MG63 (cell line): Measurements from ENCODE around the gene TKTL1. TPM values are rescaled to one million over a fixed set of nuclear protein-coding genes. Genes with fewer than 3 reads are reported as not detected.
"Not testable (repeated sequence)": the region's sequence is repeated elsewhere in the genome, so short reads cannot be mapped to it uniquely, and the experiment has no call there.

Source experiments
- DNase-seq: peaks from one replicate; pipeline ENCODE4 v3.0.0-alpha.2; 2020
- H3K27me3 ChIP-seq: fragments of 250-450 bp; sonication (Bioruptor Pico); 2 replicates; pipeline ENCODE4 v1.5.1; 2020; ENCODE audit warnings: mild to moderate bottlenecking, moderate library complexity
- H3K36me3 ChIP-seq: fragments of 250-450 bp; sonication (Bioruptor Pico); 2 replicates; pipeline ENCODE4 v1.5.1; 2020; ENCODE audit warnings: mild to moderate bottlenecking, moderate library complexity
- H3K4me3 ChIP-seq: fragments of 250-450 bp; sonication (Bioruptor Pico); 2 replicates; pipeline ENCODE4 v1.5.1; 2020; ENCODE audit warnings: mild to moderate bottlenecking, moderate library complexity
- H3K9me3 ChIP-seq: fragments of 250-450 bp; sonication (Bioruptor Pico); 2 replicates; pipeline ENCODE4 v1.5.1; 2020; ENCODE audit warnings: mild to moderate bottlenecking, moderate library complexity
- total RNA-seq: library from RNA; depleted of rRNA; stranded (reverse); fragments of >200 nt; shearing (Covaris generic); gene quantifications from 2 replicates; pipeline ENCODE4 v1.2.3, GENCODE V29; 2014; ENCODE audit warnings: low replicate concordance; rRNA removed

The TKTL1 gene, protein sequence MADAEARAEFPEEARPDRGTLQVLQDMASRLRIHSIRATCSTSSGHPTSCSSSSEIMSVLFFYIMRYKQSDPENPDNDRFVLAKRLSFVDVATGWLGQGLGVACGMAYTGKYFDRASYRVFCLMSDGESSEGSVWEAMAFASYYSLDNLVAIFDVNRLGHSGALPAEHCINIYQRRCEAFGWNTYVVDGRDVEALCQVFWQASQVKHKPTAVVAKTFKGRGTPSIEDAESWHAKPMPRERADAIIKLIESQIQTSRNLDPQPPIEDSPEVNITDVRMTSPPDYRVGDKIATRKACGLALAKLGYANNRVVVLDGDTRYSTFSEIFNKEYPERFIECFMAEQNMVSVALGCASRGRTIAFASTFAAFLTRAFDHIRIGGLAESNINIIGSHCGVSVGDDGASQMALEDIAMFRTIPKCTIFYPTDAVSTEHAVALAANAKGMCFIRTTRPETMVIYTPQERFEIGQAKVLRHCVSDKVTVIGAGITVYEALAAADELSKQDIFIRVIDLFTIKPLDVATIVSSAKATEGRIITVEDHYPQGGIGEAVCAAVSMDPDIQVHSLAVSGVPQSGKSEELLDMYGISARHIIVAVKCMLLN
- total RNA-seq, result not detected in 2 replicates

DNA sequence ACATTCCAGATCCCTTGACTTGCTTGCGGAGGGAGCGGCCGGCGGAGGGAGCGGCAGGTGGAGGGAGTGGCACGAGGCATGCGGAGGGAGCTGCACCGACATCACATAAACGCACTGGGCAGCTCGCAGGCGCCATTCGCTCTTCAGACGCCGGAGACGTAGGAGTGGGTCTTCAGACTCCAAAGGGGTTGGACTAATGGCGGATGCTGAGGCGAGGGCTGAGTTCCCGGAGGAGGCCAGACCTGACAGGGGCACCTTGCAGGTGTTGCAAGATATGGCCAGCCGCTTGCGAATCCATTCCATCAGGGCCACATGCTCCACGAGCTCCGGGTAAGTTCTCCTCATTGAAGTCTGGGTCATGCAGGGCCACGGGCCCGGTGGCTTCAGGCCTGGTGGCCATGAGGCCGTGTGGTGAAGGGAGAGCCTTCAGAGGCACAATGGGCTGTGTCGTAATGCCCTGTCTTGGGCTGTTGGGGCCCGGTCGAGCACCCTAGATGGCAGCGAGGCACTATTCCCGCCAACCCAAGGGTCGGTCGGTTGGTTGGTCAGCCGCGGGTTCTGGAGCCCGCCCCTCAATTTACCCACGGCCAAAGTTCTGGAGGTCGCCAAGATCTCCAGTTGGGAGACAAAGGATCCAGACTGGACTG lies at the start of gene TKTL1:
Gene TKTL1 (plus strand): TSS at position 132 of the 647 bp plus-strand sequence. CDS start 65 bp downstream, at position 197.
- Histone ChIP-seq H3K4me3 (no peak within 1 kb of the TSS), H3K27me3 (no peaks in the 10 kb centered on the region), H3K36me3 (no peaks in the 10 kb centered on the region), H3K9me3 (no peaks in the 10 kb centered on the region)
- DNase-seq, result no peak

GRCh38 chrX:154247377-154248045 lies 48.1 kb upstream of the TKTL1 start:
- H3K36me3 ChIP-seq, DNase-seq, H3K4me3 ChIP-seq, H3K9me3 ChIP-seq, H3K27me3 ChIP-seq: not testable (repeated sequence)

- not testable (repeated sequence) for H3K9me3 ChIP-seq, H3K27me3 ChIP-seq, H3K4me3 ChIP-seq, H3K36me3 ChIP-seq, DNase-seq
Observed at GRCh38 chrX:154248076-154248475, 47.5 kb upstream of the TKTL1 start.

DNA sequence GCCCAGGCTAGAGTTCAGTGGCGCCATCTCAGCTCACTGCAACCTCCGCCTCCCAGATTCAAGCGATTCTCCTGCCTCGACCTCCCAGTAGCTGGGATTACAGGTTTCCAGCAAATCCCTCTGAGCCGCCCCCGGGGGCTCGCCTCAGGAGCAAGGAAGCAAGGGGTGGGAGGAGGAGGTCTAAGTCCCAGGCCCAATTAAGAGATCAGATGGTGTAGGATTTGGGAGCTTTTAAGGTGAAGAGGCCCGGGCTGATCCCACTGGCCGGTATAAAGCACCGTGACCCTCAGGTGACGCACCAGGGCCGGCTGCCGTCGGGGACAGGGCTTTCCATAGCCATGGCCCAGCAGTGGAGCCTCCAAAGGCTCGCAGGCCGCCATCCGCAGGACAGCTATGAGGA lies 38.3 kb upstream of the TKTL1 start, which contains the start of gene OPN1MW3:
Gene OPN1MW3 (plus strand): TSS at position 301 of the 400 bp plus-strand sequence. CDS start 38 bp downstream, at position 339.
- H3K36me3 ChIP-seq, H3K4me3 ChIP-seq, DNase-seq, H3K9me3 ChIP-seq, H3K27me3 ChIP-seq: not testable (repeated sequence)

DNA sequence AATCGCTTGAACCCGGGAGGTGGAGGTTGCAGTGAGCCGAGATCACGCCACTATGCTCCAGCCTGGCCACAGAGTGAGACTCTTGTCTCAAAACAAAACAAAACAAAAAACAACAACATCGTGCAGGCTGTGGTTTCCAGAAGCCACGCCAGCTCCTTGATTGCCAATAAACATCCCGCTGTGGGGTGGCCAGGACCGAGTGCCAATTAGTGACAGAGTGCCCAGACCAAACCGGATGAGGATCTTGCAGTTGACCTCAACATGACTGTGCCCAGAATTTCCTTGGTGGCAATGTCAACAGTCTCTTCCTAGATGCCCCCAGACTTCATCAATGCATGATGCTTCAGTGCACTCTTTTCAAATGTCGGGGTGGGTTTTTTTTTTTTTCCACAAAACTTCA lies 36.9 kb upstream of the TKTL1 start:
- H3K27me3 ChIP-seq, H3K9me3 ChIP-seq, H3K36me3 ChIP-seq, DNase-seq, H3K4me3 ChIP-seq: not testable (repeated sequence)

- not testable (repeated sequence) for H3K4me3 ChIP-seq, DNase-seq, H3K9me3 ChIP-seq, H3K36me3 ChIP-seq, H3K27me3 ChIP-seq
Observed at GRCh38 chrX:154263072-154263471, 32.5 kb upstream of the TKTL1 start.

DNA sequence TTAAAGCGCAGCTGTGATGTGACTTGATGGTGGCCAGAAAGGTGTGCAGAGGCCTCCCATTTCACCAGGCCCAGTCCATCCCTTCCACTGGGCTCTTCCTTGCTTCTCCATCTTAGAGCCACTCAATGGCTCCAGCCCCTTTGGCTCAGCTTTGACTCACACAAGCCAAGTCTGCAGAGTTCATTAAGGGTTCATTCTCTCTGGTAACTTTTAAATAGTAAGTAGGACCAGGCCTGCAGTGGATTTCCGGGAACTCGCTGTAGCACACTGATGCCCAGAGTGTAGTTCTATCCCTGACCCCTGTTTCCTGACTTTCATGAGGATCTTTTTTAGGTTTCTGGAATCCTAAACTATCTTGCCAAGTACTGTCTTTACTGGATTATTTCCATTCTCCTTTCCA lies 26.4 kb upstream of the TKTL1 start:
- not testable (repeated sequence) for H3K27me3 ChIP-seq, H3K36me3 ChIP-seq, H3K9me3 ChIP-seq, H3K4me3 ChIP-seq, DNase-seq

GRCh38 chrX:154284489-154285338 lies 10.9 kb upstream of the TKTL1 start:
- DNase-seq, H3K27me3 ChIP-seq, H3K4me3 ChIP-seq, H3K9me3 ChIP-seq, H3K36me3 ChIP-seq: not testable (repeated sequence)

- H3K9me3 ChIP-seq, DNase-seq, H3K4me3 ChIP-seq, H3K27me3 ChIP-seq, H3K36me3 ChIP-seq: not testable (repeated sequence)
Observed at GRCh38 chrX:154286406-154286805, 9.2 kb upstream of the TKTL1 start.

DNA sequence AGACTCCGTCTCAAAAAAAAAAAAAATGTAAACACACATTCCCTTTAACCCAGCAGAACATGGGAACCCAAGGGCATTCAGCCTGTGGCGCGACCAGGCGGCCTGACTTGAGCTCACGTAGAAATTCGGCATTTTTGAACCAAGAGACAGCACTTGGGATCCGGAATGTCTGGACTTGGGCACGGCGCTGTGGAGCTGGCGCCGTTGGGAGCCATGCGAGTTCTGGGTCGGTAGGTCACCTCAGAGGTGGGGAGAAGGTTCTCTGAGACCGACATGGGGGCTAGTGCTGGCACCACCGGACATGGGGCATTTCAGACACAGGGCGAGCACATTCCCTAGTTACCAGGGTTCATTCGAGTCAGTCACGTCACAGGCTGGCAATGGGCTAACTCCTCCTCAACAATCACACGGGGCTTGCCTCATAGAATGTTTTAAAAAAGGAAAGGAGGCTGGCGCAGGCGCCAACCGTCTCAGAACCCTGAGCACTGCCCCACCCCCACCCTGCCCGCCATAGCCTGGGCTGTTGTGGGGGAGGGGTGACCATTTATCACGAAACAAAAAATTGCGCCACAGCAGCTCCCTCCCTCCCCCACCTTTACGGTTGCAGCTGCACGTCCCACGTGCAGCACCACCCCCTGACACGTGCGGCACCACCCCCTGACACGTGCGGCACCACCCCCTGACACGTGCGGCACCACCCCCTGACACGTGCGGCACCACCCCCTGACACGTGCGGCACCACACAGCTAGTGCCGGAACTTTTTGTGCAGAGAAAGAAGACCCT lies 612 bp upstream of the TKTL1 start, which contains the start of gene TEX28:
Gene TEX28 (minus strand): TSS at position 334 of the 784 bp plus-strand sequence. CDS start 3,007 bp downstream, outside the sequence.
- no peak for DNase-seq
- Histone ChIP-seq H3K4me3 (no peak within 1 kb of the TSS), H3K9me3 (no peaks in the 10 kb centered on the region), H3K27me3 (no peaks in the 10 kb centered on the region), H3K36me3 (no peaks in the 10 kb centered on the region)

DNA sequence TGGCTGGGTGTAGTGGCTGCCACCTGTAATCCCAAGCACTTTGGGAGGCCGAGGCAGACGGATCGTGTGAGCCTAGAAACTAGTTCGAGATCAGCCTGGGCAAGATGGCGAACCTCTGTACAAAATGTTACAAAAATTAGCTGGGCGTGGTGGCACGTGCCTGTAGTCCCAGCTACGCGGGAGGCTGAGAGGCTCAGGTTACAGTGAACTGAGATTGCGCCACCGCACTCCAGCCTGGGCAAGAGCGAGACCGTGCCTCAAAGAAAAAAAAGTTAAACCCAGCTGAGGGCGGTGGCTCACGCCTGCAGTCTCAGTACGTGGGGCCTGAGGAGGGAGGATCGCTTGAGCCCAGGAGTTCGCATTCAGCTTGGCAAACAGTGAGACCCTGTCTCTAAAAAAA lies 1.1 kb downstream of the TKTL1 start:
- Histone ChIP-seq H3K27me3 (no peaks in the 10 kb centered on the region), H3K4me3 (no peak overlapping the region), H3K36me3 (no peaks in the 10 kb centered on the region), H3K9me3 (no peaks in the 10 kb centered on the region)
- no peak for DNase-seq

GRCh38 chrX:154298312-154298711 lies 2.7 kb downstream of the TKTL1 start:
- Histone ChIP-seq H3K27me3 (no peaks in the 10 kb centered on the region), H3K9me3 (no peaks in the 10 kb centered on the region), H3K36me3 (no peaks in the 10 kb centered on the region), H3K4me3 (no peak overlapping the region)
- DNase-seq, result no peak

GRCh38 chrX:154300816-154301215 lies 5.2 kb downstream of the TKTL1 start:
- H3K27me3 ChIP-seq, result no peaks in the 10 kb centered on the region
- no peak overlapping the region for H3K4me3 ChIP-seq

GRCh38 chrX:154302998-154303397 lies 7.4 kb downstream of the TKTL1 start:
- H3K4me3 ChIP-seq, H3K36me3 ChIP-seq, DNase-seq, H3K9me3 ChIP-seq, H3K27me3 ChIP-seq: not testable (repeated sequence)

More at GRCh38 chrX:154300816-154301215, 5.2 kb downstream of the TKTL1 start:
- Histone ChIP-seq H3K36me3 (no peaks in the 10 kb centered on the region), H3K9me3 (no peaks in the 10 kb centered on the region)
- no peak for DNase-seq

DNA sequence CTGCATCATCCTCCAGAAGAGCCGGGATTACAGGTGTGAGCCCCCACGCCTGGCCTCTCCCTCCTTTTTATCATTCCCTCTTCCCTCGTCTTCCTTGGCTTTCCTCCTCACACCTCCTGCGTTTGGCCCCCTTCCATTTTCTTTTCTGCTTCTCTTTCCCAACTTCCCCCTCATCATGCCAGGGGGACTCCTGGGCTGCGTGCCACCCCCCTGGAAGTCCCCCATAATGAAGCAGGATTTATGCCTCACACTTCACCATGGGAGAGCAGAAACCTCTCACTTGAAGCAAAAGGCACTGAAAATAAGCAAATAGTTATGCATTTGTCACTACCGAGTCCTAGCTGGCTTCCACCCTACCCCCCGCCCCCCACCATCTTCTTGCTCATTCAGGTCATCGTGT lies 7.9 kb downstream of the TKTL1 start:
- no peak for DNase-seq
- no peaks in the 10 kb centered on the region for H3K36me3 ChIP-seq
- no peaks in the 10 kb centered on the region for H3K27me3 ChIP-seq
- no peak overlapping the region for H3K4me3 ChIP-seq
- no peaks in the 10 kb centered on the region for H3K9me3 ChIP-seq
